ENCODE data around the gene TNS4.

The TNS4 gene

GRCh38 chr17:40524243-40524965 lies 23.0 kb upstream of the TNS4 start:
- 79 to 89% methylated on average over 2 of the region's 3 CpGs for WGBS, 2 experiments (ENCODE audit: insufficient coverage in 2 of 2)
- peaks cover 4% of the 10 kb centered on the region for H3K4me1 ChIP-seq (ENCODE audit: control insufficient read depth, insufficient read depth, low read length, poor library complexity, severe bottlenecking)
- no peak overlapping the region for H3K27ac ChIP-seq (ENCODE audit: low read depth, low read length, severe bottlenecking)
- H3K9me3 ChIP-seq (ENCODE audit: control insufficient read depth, low read length), result peaks cover 16% of the 10 kb centered on the region
- H3K4me3 ChIP-seq (ENCODE audit: extremely low read depth, insufficient read depth, low read length, poor library complexity, severe bottlenecking), result no peak overlapping the region
- H3K36me3 ChIP-seq (ENCODE audit: control insufficient read depth, insufficient read depth, low read length), result no peaks in the 10 kb centered on the region

GRCh38 chr17:40522961-40523310 lies 21.5 kb upstream of the TNS4 start:
- 90 to 92% methylated on average over 2 of the region's 5 CpGs for WGBS, 2 experiments (ENCODE audit: insufficient coverage in 2 of 2)

GRCh38 chr17:40522250-40522960 lies 21.0 kb upstream of the TNS4 start:
- no peak overlapping the region for H3K4me3 ChIP-seq (ENCODE audit: extremely low read depth, insufficient read depth, low read length, poor library complexity, severe bottlenecking)
- H3K36me3 ChIP-seq (ENCODE audit: control insufficient read depth, insufficient read depth, low read length), result no peaks in the 10 kb centered on the region
- peaks cover 16% of the 10 kb centered on the region for H3K9me3 ChIP-seq (ENCODE audit: control insufficient read depth, low read length)
- 94 to 98% methylated on average over 5 to 7 of the region's 7 CpGs for WGBS, 2 experiments (ENCODE audit: insufficient coverage in 2 of 2)
- H3K4me1 ChIP-seq (ENCODE audit: control insufficient read depth, insufficient read depth, low read length, poor library complexity, severe bottlenecking), result peaks cover 19% of the 10 kb centered on the region
- H3K27ac ChIP-seq (ENCODE audit: low read depth, low read length, severe bottlenecking), result no peak overlapping the region

More at GRCh38 chr17:40522961-40523310, 21.5 kb upstream of the TNS4 start:
- Histone ChIP-seq H3K4me1 (ENCODE audit: control insufficient read depth, insufficient read depth, low read length, poor library complexity, severe bottlenecking) (peaks cover 15% of the 10 kb centered on the region), H3K9me3 (ENCODE audit: control insufficient read depth, low read length) (peaks cover 16% of the 10 kb centered on the region), H3K36me3 (ENCODE audit: control insufficient read depth, insufficient read depth, low read length) (no peaks in the 10 kb centered on the region), H3K4me3 (ENCODE audit: extremely low read depth, insufficient read depth, low read length, poor library complexity, severe bottlenecking) (no peak overlapping the region), H3K27ac (ENCODE audit: low read depth, low read length, severe bottlenecking) (no peak overlapping the region)

DNA sequence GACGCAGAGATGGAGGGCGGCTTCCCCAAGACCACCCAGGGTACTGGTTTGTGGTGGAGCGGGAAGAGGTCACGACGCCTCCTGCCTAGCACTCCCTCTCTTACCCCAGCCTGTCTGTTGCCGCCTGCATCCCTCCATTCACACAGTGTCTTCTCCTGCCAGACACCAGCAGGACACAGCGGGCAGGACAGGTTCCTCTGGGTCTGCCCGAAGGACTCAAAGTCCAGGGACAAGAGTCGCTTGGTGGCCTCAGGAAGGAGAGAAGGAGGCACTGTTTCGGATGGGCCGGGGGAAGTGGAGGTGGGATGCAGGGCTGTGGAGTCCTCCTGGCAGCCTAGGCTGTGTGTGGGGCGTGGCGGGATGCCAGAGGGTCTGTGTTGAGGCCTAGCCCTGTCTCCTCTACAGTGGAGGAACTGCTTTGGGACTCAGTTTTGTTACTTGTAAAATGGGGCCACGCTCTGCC lies 19.6 kb upstream of the TNS4 start:
- peaks cover 16% of the 10 kb centered on the region for H3K9me3 ChIP-seq (ENCODE audit: control insufficient read depth, low read length)
- H3K27ac ChIP-seq (ENCODE audit: low read depth, low read length, severe bottlenecking), result no peak overlapping the region
- WGBS, 2 experiments (ENCODE audit: insufficient coverage in 2 of 2), result 90 to 93% methylated on average over 6 to 14 of the region's 14 CpGs
- no peak overlapping the region for H3K4me3 ChIP-seq (ENCODE audit: extremely low read depth, insufficient read depth, low read length, poor library complexity, severe bottlenecking)
- peaks cover 32% of the 10 kb centered on the region for H3K4me1 ChIP-seq (ENCODE audit: control insufficient read depth, insufficient read depth, low read length, poor library complexity, severe bottlenecking)
- H3K36me3 ChIP-seq (ENCODE audit: control insufficient read depth, insufficient read depth, low read length), result no peaks in the 10 kb centered on the region

DNA sequence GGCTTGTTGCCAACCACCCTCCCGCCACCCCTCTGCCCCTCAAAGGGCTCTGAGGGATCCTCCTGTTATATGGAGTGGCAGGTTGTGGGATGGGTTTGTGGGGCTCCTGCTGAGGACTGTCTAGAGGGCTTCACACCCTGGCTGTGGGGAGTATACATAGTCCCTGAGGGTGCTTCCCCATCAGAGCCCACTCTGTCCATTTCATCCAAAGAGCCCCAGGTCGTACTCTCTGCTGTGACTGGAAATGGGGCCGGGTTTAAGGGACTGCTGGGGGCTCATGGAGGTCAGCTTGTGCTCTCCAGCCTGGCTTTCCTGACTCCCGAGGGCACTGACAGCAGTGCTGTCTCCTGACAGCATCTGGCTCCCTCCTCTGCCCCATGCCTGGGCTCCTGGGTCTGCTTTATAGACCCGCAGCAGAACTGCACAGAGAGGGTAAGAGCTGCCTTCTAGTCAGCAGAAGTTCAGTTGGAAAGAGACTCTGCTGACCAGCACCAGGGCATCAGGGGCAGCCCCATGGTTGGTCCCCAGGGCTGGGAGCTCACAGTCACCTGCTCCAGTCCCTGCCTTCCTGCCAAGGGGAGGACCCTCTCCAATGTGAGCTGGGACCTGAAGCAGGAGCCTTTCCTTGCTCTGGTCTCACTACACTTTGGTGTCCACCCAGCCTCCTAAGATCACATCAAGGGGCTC lies 17.8 kb upstream of the TNS4 start:
- WGBS, 2 experiments (ENCODE audit: insufficient coverage in 2 of 2), result 86 to 90% methylated on average over 4 of the region's 5 CpGs
- Histone ChIP-seq H3K27ac (ENCODE audit: low read depth, low read length, severe bottlenecking) (no peak overlapping the region), H3K36me3 (ENCODE audit: control insufficient read depth, insufficient read depth, low read length) (no peaks in the 10 kb centered on the region), H3K9me3 (ENCODE audit: control insufficient read depth, low read length) (peaks cover 2% of the 10 kb centered on the region), H3K4me3 (ENCODE audit: extremely low read depth, insufficient read depth, low read length, poor library complexity, severe bottlenecking) (no peak overlapping the region), H3K4me1 (ENCODE audit: control insufficient read depth, insufficient read depth, low read length, poor library complexity, severe bottlenecking) (peaks cover 32% of the 10 kb centered on the region)

DNA sequence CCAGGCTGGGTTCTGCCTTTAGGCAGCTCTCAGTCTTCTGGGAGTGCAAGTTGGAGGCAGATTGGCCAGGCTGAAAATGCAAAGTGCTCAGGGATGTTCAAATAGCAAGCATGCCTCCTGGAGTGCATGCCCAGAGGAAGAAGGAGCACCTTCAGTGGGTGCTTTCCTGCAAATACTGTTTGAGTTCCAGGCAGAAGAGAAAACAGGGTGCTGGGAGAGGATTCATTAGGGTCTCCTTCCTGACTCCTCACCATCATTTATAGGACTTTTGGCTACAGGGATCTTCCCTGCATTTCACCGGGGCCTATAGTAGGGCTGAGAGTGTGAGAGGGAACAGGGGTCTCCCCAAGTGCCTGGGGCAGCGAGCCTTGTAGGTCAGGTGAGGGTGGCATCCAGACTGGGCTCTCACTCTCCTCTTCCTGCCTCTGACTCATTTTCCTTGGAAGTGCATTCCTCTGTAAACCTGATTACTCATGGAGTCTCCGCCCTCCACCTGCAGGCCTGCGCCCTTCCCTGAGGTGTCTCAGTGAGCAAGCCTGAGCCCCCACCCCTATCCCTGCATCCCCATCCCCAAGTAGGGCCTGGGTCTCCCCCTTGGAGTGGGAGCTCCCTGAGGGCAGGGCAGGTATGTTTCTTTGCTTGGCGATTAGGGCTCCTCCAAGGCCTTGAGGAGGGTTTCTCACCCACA lies 17.1 kb upstream of the TNS4 start:
- no peak overlapping the region for H3K27ac ChIP-seq (ENCODE audit: low read depth, low read length, severe bottlenecking)
- no peak overlapping the region for H3K4me3 ChIP-seq (ENCODE audit: extremely low read depth, insufficient read depth, low read length, poor library complexity, severe bottlenecking)
- no peaks in the 10 kb centered on the region for H3K36me3 ChIP-seq (ENCODE audit: control insufficient read depth, insufficient read depth, low read length)
- no peaks in the 10 kb centered on the region for H3K9me3 ChIP-seq (ENCODE audit: control insufficient read depth, low read length)
- peaks cover 32% of the 10 kb centered on the region for H3K4me1 ChIP-seq (ENCODE audit: control insufficient read depth, insufficient read depth, low read length, poor library complexity, severe bottlenecking)
- 59 to 96% methylated on average over 3 of the region's 5 CpGs for WGBS, 2 experiments (ENCODE audit: insufficient coverage in 2 of 2)

GRCh38 chr17:40517981-40518380 lies 16.6 kb upstream of the TNS4 start:
- Histone ChIP-seq H3K4me3 (ENCODE audit: extremely low read depth, insufficient read depth, low read length, poor library complexity, severe bottlenecking) (no peak overlapping the region), H3K9me3 (ENCODE audit: control insufficient read depth, low read length) (no peaks in the 10 kb centered on the region), H3K4me1 (ENCODE audit: control insufficient read depth, insufficient read depth, low read length, poor library complexity, severe bottlenecking) (peaks cover 32% of the 10 kb centered on the region), H3K27ac (ENCODE audit: low read depth, low read length, severe bottlenecking) (no peak overlapping the region), H3K36me3 (ENCODE audit: control insufficient read depth, insufficient read depth, low read length) (no peaks in the 10 kb centered on the region)
- WGBS, 2 experiments (ENCODE audit: insufficient coverage in 2 of 2), result 95% methylated on average over 3 to 4 of the region's 4 CpGs

DNA sequence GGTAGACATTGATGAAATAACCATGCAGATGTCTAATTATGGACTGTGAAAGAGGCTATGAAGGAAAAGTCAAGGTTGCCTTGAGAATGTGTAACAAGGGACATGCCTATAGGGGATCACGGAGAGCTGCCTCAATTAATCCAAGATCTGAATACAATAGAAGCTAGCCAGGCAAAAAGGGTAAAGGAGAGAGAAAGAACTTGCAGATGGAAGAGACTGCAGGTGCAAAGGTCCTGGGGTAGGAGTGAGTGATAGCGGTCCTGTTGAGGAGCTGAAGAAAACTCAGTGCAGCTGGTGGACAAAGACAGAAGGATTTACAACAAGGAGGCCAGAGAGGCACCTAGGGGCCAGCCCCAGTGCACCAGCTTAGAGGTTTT lies 15.9 kb upstream of the TNS4 start:
- H3K9me3 ChIP-seq (ENCODE audit: control insufficient read depth, low read length), result no peaks in the 10 kb centered on the region
- H3K27ac ChIP-seq (ENCODE audit: low read depth, low read length, severe bottlenecking), result no peak overlapping the region
- 86 to 100% methylated on average over 2 of the region's 2 CpGs for WGBS, 2 experiments (ENCODE audit: insufficient coverage in 2 of 2)
- no peaks in the 10 kb centered on the region for H3K36me3 ChIP-seq (ENCODE audit: control insufficient read depth, insufficient read depth, low read length)
- no peak overlapping the region for H3K4me3 ChIP-seq (ENCODE audit: extremely low read depth, insufficient read depth, low read length, poor library complexity, severe bottlenecking)
- peaks cover 32% of the 10 kb centered on the region for H3K4me1 ChIP-seq (ENCODE audit: control insufficient read depth, insufficient read depth, low read length, poor library complexity, severe bottlenecking)

DNA sequence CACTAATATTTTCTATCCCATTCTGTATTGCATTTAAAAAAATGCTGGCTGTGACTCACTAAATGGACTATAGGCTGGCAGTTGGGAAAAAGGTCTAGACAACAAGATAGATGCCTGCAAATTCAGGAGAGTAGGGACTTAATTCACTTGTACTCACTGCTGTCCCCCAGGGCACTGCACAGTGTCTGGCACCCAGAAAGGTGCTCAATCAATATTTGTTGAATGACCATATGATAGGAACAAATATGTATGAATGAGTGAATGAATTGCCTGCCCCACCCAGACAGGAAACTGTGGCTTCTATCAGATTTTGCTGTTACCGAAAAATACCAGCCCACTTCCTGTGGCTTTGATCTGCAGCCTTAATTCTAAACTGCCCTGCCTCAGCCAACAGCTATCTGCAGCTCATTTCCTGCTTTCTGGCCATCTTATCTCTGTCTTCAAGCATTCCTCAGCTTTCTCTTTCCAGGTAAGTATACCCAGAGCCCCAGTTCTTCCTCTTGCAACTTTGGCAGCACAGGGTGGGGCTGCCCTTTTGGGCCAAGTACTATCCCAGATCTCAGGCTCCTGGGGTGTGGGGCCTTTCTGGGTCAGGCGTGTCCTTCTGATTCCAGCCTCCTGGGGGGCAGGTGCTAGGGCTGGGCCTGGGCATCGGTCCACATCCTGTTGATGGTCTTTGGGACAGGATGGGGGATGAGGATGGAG lies 15.3 kb upstream of the TNS4 start:
- no peak overlapping the region for H3K4me3 ChIP-seq (ENCODE audit: extremely low read depth, insufficient read depth, low read length, poor library complexity, severe bottlenecking)
- H3K9me3 ChIP-seq (ENCODE audit: control insufficient read depth, low read length), result no peaks in the 10 kb centered on the region
- no peak overlapping the region for H3K27ac ChIP-seq (ENCODE audit: low read depth, low read length, severe bottlenecking)
- WGBS, 2 experiments (ENCODE audit: insufficient coverage in 2 of 2), result 47 to 58% methylated on average over 2 to 3 of the region's 3 CpGs
- peaks cover 38% of the 10 kb centered on the region for H3K4me1 ChIP-seq (ENCODE audit: control insufficient read depth, insufficient read depth, low read length, poor library complexity, severe bottlenecking)
- H3K36me3 ChIP-seq (ENCODE audit: control insufficient read depth, insufficient read depth, low read length), result no peaks in the 10 kb centered on the region

DNA sequence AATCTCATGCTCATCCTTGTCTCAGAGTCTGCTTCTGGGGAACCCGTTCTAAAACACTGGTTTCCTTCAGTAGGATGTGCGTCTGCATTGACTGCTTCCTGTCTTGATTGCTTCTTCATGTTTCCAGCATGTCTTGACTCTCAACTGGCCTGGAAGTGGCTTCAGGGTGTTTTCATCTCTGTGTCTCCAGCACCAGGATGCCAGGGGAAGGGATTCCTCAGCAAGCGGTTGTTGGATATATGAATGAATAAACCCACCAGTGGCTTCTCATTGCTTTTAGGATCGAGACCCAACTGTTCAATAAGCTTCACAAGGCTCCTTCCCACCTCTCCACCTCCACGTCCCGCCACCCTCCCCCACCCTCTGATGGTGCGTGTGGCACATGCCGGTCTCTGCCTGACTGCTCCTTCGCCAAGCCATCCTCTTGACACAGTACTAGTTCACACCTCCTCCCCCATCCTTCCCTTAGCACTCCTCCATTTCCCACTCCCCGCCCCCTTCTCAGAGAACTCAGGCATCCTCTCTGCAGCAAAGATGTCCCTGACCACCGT lies 14.1 kb upstream of the TNS4 start:
- Histone ChIP-seq H3K4me3 (ENCODE audit: extremely low read depth, insufficient read depth, low read length, poor library complexity, severe bottlenecking) (no peak overlapping the region), H3K9me3 (ENCODE audit: control insufficient read depth, low read length) (no peaks in the 10 kb centered on the region), H3K4me1 (ENCODE audit: control insufficient read depth, insufficient read depth, low read length, poor library complexity, severe bottlenecking) (peaks cover 44% of the 10 kb centered on the region), H3K36me3 (ENCODE audit: control insufficient read depth, insufficient read depth, low read length) (no peaks in the 10 kb centered on the region), H3K27ac (ENCODE audit: low read depth, low read length, severe bottlenecking) (no peak overlapping the region)
- 63 to 66% methylated on average over 8 of the region's 11 CpGs for WGBS, 2 experiments (ENCODE audit: insufficient coverage in 2 of 2)

Data from mesodermal cell (in vitro differentiated cells).